PC-3 (cell line): Measurements from ENCODE around the gene UBE2F. TPM values are rescaled to one million over a fixed set of nuclear protein-coding genes. Genes with fewer than 3 reads are reported as not detected.

ENCODE experiments used
- ATAC-seq: fragments of 200-7000 bp; cut with Tn5 transposase; 2 replicates; pipeline ENCODE4 v1.9.1; 2020; ENCODE audit warnings: mild to moderate bottlenecking, moderate library complexity
- BruUV-seq: library from RNA; stranded (reverse); fragments of 400-500 nt; replicated peaks from 2 replicates; lab custom pipeline; 2021; lab: Mats Ljungman, UMichigan
- CTCF ChIA-PET: fragments of 300-600 bp; sonication (Branson Sonifier 250); formaldehyde crosslinking; loops from one replicate; lab custom pipeline; 2022; ENCODE audit warnings: antibody characterized with exemption; lab: Charles Lee
- POLR2A ChIA-PET: fragments of 300-600 bp; sonication (Branson Sonifier 250); formaldehyde crosslinking; loops from one replicate; lab custom pipeline; 2022; ENCODE audit warnings: antibody characterized with exemption; ENCODE audit not compliant: unreplicated experiment; lab: Charles Lee
- DNase-seq: peaks from one replicate; pipeline ENCODE4 v3.0.0-alpha.2; 2015
- H2AFZ ChIP-seq: fragments of 300-600 bp; sonication (generic); 2 replicates; pipeline ENCODE4 v1.6.0; 2016; ENCODE audit warnings: antibody characterized with exemption, low read length
- H3F3A ChIP-seq: fragments of 300-600 bp; sonication (generic); one replicate; pipeline ENCODE4 v1.6.0; 2017; ENCODE audit warnings: antibody characterized with exemption, low read length, control low read depth, mild to moderate bottlenecking; ENCODE audit not compliant: unreplicated experiment
- H3K27ac ChIP-seq: fragments of 300-600 bp; sonication (generic); 2 replicates; pipeline ENCODE4 v1.5.1; 2016; ENCODE audit warnings: mild to moderate bottlenecking, low read length
- H3K27me3 ChIP-seq: fragments of 300-600 bp; sonication (generic); 2 replicates; pipeline ENCODE4 v1.6.1; 2016; ENCODE audit warnings: low read length, mixed read lengths
- H3K36me3 ChIP-seq: fragments of 300-600 bp; sonication (generic); 2 replicates; pipeline ENCODE4 v1.6.1; 2016; ENCODE audit warnings: low read depth, mixed run types, low read length, mixed read lengths
- H3K4me1 ChIP-seq: fragments of 300-600 bp; sonication (generic); 2 replicates; pipeline ENCODE4 v1.5.1; 2016; ENCODE audit warnings: low read length; ENCODE audit not compliant: insufficient read depth
- H3K4me2 ChIP-seq: fragments of 300-600 bp; sonication (generic); 2 replicates; pipeline ENCODE4 v1.6.0; 2016; ENCODE audit warnings: low read length
- H3K4me3 ChIP-seq: fragments of 300-600 bp; sonication (generic); 2 replicates; pipeline ENCODE4 v1.5.1; 2016; ENCODE audit warnings: mild to moderate bottlenecking, low read length, mixed read lengths
- H3K79me2 ChIP-seq: fragments of 300-600 bp; sonication (generic); 2 replicates; pipeline ENCODE4 v1.6.1; 2017; ENCODE audit warnings: low read length, mixed read lengths
- H3K9ac ChIP-seq: fragments of 300-600 bp; sonication (generic); 2 replicates; pipeline ENCODE4 v1.6.0; 2016; ENCODE audit warnings: mild to moderate bottlenecking, low read length
- H3K9me2 ChIP-seq: fragments of 300-600 bp; sonication (generic); replicated peaks from 2 replicates; pipeline ENCODE4 v1.6.1; 2016; ENCODE audit warnings: mixed run types, low read length, mixed read lengths
- H3K9me3 ChIP-seq: fragments of 300-600 bp; sonication (generic); 2 replicates; pipeline ENCODE4 v1.6.1; 2016; ENCODE audit warnings: low read length, mixed read lengths
- H4K20me1 ChIP-seq: fragments of 300-600 bp; sonication (generic); 2 replicates; pipeline ENCODE4 v1.6.1; 2016; ENCODE audit warnings: low read length, mixed read lengths
- EZH2 ChIP-seq: fragments of 300-600 bp; sonication (generic); IDR thresholded peaks from one replicate; pipeline ENCODE4 v1.6.1; 2017; ENCODE audit warnings: antibody characterized with exemption, mild to moderate bottlenecking, low read length; ENCODE audit not compliant: unreplicated experiment
- EZH2phosphoT487 ChIP-seq: fragments of 300-600 bp; sonication (generic); IDR thresholded peaks from 2 replicates; pipeline ENCODE4 v1.6.1; 2018; ENCODE audit warnings: mild to moderate bottlenecking, antibody characterized with exemption, low read length, borderline replicate concordance
- intact Hi-C: fragments of 100-400 bp; cut with micrococcal nuclease; formaldehyde crosslinking; loops from 2 replicates; pipeline ENCODE4 v1.9.0; 2023
- total RNA-seq: library from RNA; depleted of rRNA; stranded (reverse); fragments of >200 nt; gene quantifications from 2 replicates; pipeline ENCODE4 v1.2.3, GENCODE V29; 2014
- TF ChIP-seq, protein P1 (sequence below): fragments of 300-600 bp; sonication (generic); conservative IDR thresholded peaks from 2 replicates; pipeline ENCODE4 v1.5.1; 2017; ENCODE audit warnings: antibody characterized with exemption, low read depth, mild to moderate bottlenecking, low read length

The UBE2F gene
- total RNA-seq, 1 experiment from 2014 or later: 57.8 TPM

DNA sequence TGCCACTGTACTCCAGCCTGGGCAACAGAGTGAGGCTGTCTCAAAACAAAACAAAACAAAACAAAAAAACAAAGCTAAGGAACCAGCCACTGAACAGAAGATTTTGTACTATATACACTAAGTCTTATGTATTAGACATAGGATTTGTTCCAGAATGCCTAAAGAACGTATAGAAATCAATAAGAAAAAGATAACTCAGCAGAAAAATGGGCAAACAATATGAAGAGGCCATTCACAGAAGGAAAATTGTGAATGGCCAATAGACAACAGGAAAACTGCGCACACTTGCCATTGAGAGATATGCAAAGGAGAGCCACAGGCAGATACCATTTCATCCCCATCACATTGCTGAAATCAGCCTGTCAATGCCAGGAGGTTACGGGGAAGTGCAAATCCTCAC, 14.9 kb upstream of the UBE2F start:
- H3K9ac ChIP-seq: no peak overlapping the region
- BruUV-seq: no TSS peak
- H4K20me1 ChIP-seq: no peaks in the 10 kb centered on the region
- H3F3A ChIP-seq: no peaks in the 10 kb centered on the region
- H3K4me1 ChIP-seq: no peaks in the 10 kb centered on the region
- DNase-seq: no peak
- no peaks in the 10 kb centered on the region for H3K27me3 ChIP-seq
- H3K9me2 ChIP-seq: no peaks in the 10 kb centered on the region
- H3K9me3 ChIP-seq: no peaks in the 10 kb centered on the region
- no peaks in the 10 kb centered on the region for H3K36me3 ChIP-seq
- H3K4me3 ChIP-seq: no peak overlapping the region
- CTCF ChIA-PET: no interaction called here
- no peak overlapping the region for H3K27ac ChIP-seq
- no peak for ATAC-seq
- intact Hi-C loops: no loop called here
- TF ChIP-seq, protein P1, sequence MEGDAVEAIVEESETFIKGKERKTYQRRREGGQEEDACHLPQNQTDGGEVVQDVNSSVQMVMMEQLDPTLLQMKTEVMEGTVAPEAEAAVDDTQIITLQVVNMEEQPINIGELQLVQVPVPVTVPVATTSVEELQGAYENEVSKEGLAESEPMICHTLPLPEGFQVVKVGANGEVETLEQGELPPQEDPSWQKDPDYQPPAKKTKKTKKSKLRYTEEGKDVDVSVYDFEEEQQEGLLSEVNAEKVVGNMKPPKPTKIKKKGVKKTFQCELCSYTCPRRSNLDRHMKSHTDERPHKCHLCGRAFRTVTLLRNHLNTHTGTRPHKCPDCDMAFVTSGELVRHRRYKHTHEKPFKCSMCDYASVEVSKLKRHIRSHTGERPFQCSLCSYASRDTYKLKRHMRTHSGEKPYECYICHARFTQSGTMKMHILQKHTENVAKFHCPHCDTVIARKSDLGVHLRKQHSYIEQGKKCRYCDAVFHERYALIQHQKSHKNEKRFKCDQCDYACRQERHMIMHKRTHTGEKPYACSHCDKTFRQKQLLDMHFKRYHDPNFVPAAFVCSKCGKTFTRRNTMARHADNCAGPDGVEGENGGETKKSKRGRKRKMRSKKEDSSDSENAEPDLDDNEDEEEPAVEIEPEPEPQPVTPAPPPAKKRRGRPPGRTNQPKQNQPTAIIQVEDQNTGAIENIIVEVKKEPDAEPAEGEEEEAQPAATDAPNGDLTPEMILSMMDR: no peak
- TF ChIP-seq EZH2phosphoT487 (no peak), EZH2 (no peak)
- no peak overlapping the region for H2AFZ ChIP-seq
- H3K4me2 ChIP-seq: no peak overlapping the region
- H3K79me2 ChIP-seq: no peaks in the 10 kb centered on the region
- POLR2A ChIA-PET: no interaction called here

DNA sequence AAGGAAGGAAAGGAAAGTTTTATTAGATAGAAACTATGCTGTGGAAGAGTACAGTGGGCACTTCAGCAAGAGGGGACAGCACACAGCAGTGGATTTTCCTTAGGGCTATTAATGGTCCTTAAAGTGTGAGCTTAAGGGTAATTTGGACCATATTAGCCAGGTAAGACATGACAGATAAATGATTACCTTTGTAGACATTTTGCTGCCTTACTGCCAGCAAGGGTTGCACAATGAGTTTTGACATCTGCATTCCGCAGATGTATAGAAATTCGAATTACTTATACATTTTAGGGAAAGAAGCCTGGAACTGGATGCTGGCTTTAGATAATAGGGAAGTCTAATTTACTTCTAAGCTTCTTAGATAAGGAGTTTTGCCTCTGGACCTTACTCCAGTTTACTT, 14.0 kb upstream of the UBE2F start:
- no peak overlapping the region for H2AFZ ChIP-seq
- POLR2A ChIA-PET: no interaction called here

More for the DNA sequence above, 14.0 kb upstream of the UBE2F start:
- H3K4me2 ChIP-seq: no peak overlapping the region
- H3F3A ChIP-seq: no peaks in the 10 kb centered on the region
- no peaks in the 10 kb centered on the region for H3K27me3 ChIP-seq
- no peaks in the 10 kb centered on the region for H3K9me2 ChIP-seq
- H3K4me3 ChIP-seq: no peak overlapping the region
- no peaks in the 10 kb centered on the region for H4K20me1 ChIP-seq
- intact Hi-C loops: no loop called here
- BruUV-seq: no TSS peak
- no peaks in the 10 kb centered on the region for H3K36me3 ChIP-seq
- H3K4me1 ChIP-seq: no peaks in the 10 kb centered on the region
- TF ChIP-seq, protein P1: no peak
- no peak for TF ChIP-seq EZH2phosphoT487
- TF ChIP-seq EZH2: no peak
- H3K27ac ChIP-seq: no peak overlapping the region
- H3K79me2 ChIP-seq: no peaks in the 10 kb centered on the region
- DNase-seq: no peak
- CTCF ChIA-PET: no interaction called here
- no peak for ATAC-seq
- H3K9me3 ChIP-seq: no peaks in the 10 kb centered on the region
- no peak overlapping the region for H3K9ac ChIP-seq
